HL-60/S4 treated with retinoic acid at 250 ng/mL for 4 days and 3 days (cell line): ENCODE data around the gene ATXN1.
"Not testable (repeated sequence)": the region's sequence is repeated elsewhere in the genome, so short reads cannot be mapped to it uniquely, and the experiment has no call there.

ENCODE experiments used
- in situ Hi-C: fragments of 300-500 bp; cut with MboI; formaldehyde crosslinking; loops from 2 replicates; pipeline ENCODE4 v1.7.0; 2022; ENCODE audit warnings: low sequenced_read_pairs

Gene ATXN1

DNA sequence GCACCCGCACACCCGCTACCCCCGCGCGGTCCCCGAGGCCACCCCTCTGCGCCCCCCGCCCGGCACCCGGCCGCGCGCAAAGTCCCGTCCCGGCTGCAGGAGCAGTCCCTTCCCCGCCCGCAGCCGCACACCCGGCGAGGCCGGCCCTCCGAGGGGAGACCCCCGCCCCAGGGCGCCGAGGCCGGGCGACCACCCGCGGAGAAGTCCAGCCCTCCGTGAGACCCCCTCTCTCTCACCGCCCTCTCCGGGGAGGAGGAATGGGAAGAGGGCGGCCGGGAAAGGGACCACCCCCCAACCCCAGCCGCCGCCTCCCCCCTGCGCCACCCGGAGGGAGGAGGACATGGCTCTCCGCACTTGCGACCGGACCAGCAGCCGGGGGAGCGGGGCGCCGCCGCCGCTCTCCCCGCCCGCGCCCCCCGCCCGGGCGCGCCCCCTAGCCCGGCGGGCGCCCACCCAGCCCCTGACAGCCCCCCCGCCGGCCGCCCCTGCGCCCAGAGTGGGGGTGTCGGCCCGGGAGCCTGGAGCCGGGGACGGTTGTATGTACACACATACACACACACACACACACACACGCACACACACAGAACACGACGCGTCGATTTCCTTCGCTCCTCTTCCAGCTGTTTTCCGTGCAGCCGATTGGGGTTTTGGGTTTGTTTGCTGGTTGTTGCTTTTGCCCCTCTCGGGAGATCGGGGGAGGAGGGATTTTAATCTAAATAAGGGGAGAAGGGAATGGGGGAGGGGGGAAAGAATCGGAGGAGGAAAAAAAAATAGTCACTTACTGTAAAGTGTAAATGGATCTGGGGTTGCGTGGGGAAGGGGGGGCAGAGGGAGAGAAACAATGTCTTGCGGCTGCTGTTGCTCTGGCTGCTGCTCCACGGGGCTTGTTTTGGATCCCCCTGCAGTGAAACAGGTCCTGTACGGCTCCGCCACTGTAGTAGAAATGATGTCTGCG lies at the start of gene ATXN1:
Gene ATXN1, minus strand, starts transcription at position 945 of the 955 bp plus-strand sequence.
- in situ Hi-C loops: loop anchor here (25.0 kb wide), 2 partner anchors 248 to 423 kb away; no protein-coding TSS in a partner anchor

DNA sequence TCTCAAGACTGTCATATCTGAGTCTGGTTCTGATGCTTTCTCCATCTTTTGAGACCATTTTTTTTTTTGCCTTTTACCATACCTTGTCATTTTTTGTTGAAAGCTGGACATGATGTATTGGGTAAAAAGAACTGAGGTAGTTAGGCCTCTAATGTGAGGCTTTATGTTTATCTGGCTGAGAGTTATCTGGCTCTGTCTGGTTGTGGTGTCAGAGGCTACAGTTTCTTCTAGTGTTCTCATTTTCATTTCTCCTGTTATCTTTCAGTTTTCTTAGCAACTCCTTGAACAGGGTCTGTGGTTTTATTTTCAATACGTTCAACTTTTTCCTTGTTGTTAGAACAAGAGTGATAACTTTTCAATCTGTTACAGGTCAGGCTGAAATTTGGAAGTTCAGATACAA lies 49.2 kb upstream of the ATXN1 start:
- in situ Hi-C loops: no loop called here

DNA sequence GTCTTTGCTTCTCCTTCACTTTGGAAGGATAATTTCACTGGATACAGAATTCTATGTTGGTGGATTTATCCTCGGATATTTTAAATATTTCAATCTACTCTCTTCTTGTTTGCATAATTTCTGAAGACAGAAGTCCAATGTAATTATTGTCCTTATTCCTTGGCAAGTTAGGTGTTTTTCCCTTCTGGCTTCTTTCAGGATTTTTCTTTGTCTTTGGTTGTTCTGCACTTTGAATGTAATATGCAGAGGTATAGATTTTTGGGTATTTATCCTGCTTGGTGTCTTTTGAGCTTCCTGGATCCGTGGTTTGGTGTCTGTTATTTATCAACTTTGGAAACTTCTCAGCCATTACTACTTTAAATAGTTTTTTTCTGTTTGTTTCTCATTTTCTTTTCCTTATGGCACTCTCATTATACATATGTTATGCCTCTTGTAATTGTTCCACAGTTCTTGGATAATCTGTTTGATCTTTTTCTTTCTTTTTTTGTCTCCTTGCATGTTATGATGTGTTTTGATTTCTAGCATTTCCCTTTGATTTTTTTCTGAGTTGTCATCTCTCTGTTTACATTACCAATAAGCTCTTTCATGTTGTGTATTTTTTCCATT lies 48.6 kb upstream of the ATXN1 start:
- in situ Hi-C loops: no loop called here

DNA sequence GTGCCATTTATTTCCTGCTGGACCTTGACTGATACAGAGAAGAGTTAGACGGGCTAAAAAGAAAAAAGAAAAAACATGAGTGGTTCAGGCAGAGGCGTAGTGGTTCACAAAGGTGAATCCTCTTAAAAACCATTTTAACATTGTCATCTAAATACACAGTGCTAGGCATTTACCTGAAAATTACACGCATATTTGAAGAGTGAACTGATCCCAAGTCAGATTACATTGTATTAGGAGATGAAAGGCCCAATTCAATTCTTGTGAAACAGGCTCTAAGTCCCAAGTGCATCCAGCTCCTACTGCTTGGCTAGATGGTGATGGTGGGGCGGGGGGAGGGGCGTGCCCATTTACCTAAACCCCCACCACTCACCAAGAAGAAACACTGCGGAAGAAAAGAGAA lies 46.7 kb upstream of the ATXN1 start:
- in situ Hi-C loops: no loop called here

DNA sequence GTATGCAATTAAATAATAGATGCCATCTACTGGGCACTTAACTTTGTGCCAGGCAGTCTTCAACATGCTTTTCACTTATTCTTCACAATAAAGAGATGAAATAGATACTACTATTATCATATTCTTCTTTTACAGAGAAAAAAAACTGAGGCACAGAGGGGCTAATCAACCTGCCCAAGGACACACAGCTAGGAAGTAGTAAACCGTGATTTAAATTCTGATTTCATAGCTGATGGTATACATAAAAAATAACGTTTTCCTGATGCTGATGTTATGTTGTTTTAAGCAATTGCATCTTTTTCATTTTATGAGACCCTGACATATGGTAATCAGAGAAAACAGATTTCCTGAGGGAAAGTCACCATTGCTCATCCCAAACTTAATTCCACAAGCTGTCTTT lies 45.1 kb upstream of the ATXN1 start:
- in situ Hi-C loops: no loop called here

DNA sequence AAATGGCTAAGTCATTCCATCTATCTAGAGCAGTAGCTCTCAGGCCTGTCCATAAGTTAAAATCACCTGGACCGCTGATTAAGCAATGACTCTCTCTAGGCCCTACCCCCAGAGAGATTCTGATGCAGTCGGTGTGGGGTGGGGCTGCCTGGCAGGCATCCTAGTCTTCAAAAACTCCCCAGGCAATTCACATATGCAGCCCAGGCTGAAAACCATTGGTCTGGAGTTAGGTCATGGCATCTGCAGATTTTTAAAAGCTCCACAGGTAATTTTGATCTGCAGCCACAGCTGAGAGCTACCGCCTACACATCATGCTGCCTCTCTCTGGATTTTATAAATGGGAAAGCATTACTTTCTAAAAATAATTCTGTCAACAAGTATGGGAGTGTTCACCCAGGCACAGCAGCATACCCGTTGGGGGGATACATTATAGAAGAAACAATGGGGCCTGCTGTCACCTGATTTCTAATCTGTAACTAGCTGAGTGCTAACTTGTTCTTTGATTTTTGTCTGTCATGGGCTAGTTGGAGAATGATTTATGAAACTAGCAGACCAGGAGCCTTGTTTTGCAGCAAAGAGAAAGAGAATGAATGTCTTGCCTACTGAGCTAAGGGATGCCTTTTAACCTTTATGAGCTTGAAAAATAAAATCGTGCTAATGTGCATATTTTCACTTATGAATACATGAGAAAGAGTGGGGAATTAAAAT lies 44.1 kb upstream of the ATXN1 start:
- in situ Hi-C loops: no loop called here

DNA sequence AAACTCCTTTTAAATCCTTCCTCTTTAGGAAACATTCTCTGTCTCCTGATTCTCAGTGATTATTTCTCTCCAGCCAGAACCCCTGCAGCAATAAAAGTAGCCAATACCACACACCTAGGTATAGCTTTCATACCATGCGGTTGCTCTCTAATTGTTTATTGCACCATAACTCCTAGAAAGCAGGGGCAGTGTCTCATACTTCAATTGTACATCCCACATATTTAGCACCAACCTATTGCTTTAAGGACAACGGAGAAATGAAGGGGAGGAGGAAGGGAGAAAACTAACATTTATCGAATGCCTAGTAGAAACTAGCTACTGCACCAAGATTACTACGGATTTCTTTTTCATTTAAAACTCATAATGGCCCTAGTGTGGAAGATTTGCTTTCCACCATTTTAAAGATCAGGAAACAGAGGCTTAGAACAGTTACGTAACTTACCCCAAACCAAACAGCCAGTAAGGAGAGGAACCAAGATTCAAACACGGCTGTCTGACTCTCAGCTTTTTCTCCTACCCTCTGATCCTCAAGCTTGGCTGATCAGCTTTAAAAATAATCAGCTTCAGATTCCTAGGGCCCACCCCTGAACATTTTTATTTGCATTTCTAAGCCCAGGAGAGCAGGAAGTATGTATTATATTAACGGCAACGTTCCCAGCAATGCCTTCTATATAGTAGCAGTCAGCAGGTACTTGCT lies 43.4 kb upstream of the ATXN1 start:
- in situ Hi-C loops: no loop called here

DNA sequence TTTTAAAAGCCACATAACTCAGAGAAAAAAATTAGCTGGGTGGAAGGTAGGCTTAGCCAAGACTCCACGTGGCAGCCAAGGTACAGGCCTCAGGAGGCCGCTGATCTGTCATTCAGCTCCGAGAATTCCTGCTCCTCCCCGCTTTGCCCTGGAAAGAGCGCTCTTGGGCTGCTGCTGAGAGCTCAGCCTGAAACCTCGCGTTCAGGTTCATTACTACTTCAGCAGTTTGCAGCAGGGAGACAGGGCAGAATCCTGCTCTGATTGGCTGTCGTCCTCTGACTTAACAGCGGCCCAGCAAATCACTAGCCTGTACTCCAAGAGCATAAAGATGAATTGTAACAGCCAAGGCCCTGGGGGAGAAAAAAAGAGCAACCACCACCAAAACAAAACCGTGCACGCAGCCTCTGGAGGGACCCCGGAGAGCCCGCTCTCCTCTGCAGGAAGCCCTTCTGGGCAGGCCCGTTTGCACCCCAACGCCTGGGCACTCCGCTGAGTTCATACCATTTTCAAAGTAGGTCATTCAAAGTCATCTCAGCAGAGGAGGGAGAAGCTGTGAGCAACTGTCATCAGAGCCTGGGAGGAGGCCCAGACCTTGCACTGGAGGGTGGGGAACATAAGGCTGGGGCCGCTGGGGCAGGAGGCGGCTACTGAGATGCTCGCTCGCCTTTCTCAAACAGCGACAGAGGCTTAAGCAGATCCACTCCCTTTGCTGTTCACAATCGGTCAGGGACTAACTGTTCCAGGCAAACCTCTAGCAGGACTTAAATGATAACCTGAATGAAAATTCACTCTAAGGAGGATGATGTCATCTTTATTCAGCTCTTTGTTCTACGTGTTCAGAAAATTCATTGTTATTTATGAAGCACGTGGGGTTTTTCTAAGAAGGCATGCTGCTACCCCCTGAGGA lies 42.3 kb upstream of the ATXN1 start:
- in situ Hi-C loops: no loop called here

DNA sequence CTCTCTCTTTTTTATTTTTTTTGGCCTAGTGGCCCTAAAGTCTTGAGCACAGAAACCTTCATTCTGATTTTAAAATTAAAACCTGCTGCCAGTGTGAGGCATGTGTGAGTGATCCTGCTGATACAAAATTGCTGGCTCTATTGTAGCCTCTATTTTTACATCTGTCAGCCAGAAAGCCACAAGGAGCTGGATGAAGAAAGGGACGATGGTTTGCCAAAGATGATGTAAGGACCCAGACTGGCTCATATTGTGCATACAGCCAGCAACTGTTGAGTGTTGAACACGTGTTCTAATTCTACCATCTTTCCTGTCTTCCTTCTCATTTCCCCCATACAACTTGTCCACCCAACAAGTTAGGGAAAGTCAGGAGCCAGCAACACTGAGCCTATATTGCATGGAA lies 40.8 kb upstream of the ATXN1 start:
- in situ Hi-C loops: no loop called here

DNA sequence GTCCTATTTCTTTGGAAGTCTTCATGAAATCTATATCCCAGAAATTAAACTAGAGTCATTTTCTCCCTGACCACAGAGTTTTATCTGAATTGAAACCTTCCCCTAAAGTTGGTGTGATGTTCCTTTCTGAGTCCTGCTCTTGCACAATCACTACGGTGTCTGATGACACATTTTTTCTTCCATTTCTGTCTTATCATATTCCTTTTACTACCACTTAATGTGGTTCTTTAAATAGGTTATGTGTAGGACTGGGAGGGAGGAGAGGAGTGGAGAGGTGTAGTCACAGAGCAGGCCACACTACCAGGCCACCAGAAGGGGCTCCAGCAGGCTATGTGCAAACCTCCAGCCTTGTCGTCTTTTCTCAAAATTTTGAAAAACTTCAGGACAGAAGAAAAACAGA lies 39.7 kb upstream of the ATXN1 start:
- in situ Hi-C loops: no loop called here

DNA sequence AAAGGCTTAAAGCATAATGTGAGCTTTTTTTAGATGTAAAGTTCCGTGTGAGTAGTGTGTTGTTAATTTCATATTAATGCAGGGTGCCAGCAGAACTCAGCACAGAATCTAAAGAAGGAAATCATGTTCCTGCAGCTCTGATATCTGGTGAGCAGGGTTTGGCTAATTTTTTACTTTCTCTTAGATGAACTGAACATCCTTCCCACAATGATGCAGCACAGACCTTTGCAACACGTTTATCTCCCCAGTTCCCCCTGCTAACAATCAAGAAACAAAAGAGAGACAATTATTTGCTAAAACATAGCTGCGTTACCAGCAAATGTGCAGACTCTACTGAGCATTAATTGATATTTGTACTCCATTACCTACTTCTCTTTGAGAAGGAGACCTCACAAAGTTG lies 39.1 kb upstream of the ATXN1 start:
- in situ Hi-C loops: no loop called here

DNA sequence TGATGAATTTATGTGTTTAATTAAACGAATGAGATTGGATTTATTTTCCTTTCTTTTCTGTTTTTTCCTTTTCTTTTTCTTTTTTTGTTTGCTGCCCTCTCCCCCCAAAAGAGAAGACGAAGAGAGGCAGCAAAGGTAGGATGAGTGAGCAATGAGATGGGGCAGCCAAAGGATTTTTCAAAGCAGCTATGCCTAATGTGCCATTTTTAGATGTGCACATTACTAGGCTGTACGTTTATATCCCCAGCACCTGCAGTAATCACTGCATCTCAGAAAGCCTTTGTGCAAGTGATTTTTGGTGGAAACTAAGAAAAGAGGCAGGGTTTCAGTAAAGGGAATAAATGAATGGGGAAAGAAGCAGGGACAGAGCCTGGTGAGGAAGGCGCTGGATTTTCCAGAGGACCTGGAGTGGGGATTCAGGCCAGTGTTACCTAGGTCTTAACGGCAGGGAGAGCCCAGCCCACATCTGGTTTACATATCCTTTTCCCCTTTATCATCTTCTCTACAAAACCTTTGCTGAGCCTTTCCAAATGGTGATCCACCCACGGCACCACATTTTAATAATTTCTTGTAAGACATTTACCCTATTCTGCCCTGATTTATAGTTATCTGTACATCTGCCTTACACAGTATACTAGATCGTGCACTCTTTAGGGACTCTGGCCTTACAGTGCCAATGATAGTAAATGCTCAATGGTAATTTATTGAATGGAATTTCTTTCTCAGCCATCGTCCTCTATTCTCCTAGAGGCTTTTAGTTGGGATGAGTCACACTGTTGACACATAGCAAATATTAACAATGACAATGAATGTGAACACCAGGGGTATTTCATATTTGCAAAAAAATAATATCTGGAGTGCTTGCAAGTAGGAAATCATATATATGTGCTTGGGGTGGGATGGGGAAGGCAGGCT lies 38.3 kb upstream of the ATXN1 start:
- in situ Hi-C loops: no loop called here

DNA sequence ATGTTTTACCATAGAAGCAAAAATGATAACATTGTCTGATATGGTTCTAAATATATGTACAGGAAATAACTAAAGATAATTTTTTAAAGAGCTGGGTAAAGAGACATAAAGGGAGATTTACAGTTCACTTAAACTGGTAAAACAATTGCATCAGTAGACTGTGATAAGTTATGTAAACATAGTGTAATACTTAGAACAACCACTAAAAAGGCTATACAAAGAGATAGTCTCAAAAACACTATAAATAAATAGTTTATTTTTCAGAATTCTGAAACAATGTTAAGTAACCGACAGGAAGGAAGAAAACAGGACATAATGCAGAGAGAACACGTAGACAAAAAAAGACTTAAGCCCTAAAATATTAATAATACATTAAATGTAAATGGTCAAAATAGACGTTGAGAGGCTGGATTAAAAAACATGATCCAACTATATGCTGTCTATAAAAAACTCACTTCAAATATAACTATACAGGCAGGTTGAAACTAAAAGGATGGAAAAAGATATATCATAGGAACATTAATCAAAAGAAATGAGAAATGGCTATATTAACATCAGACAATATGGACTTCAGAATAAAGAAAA lies 32.7 kb upstream of the ATXN1 start:
- in situ Hi-C loops: no loop called here

DNA sequence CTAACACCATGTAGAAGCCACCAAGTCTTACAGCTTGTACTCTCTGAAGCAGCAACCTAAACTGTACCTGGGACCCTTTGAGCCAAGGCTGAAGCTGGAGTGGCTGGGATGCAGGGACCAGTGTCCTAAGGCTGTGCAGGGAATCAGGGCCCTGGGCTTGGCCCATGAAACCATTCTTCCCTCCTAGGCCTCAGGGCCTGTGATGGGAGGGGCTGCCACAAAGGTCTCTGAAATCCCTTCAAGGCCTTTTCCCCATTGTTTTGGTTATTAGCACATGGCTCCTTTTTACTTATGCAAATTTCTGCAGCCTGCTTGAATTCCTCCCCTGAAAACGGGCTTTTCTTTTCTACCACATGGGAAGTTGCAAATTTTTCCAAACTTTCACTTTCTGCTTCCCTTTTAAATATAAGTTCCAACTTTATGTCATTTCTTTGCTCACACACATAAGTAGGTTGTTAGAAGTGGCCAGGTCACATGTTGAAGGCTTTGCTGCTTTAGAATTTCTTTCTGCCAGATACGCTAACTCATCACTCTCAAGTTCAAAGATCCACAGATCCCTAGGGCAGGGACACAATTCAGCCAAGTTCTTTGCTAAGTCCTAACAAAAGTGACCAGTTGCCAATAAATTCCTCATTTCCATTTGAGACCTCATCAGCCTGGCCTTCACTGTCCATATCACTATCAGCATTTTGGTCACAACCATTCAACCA lies 28.2 kb upstream of the ATXN1 start:
- in situ Hi-C loops: no loop called here

DNA sequence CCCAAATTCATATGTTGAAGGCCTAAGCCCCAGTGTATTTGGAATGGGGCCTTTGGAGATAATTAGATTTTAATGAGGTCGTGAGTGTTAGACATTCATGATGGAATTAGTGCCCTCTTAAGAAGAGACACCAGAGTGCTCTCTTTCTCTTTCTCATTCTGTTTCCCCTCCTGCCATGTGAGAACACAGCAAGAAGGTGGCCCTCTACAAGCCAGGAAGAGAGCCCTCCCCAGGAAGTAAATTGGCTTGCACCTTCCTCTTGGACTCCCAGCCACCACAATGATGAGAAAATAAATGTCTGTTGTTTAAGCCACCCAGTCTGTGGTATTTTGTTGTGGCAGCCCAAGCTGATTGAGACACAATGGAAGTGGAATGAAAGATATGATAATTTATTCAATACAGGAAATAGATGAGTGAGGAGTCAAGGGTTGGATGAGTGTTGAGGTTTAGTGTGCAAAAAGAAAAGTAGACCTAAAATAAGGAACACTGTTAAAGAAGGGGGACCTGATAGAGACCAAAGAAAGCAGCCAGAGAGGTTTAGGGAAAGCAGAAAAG lies 25.9 kb upstream of the ATXN1 start:
- in situ Hi-C loops: no loop called here

DNA sequence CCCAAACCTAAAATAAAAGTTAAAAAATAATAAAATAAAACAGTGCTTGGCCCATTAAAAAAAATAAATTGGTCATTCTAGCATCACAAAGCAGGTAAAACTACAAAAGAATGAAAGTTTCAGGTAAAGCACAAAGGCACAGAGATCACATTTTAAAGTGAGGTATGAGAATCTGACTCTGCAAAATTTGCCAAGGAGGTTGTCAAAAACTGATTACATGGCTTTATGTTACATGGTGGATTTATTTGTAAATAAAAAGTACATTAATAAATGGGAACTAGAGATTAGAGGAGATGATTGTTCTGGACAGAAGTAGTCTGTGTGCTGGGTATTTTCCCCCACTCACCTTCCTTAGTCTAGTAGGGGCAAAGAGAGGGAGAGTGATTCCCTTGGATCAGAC lies 24.2 kb upstream of the ATXN1 start:
- in situ Hi-C loops: no loop called here

DNA sequence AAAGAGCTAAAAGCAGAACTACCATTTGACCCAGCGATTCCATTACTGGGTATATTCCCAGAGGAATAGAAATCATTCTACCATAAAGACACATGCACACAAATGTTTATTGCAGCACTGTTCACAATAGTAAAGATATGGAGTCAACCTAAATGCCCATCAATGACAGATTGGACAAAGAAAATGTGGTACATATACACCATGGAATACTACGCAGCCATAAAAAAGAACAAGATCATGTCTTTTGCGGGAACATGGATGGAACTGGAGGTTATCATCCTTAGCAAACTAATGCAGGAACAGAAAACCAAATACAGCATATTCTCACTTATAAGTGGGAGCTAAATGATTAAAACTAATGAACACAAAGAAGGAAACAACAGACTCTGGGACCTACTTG lies 23.7 kb upstream of the ATXN1 start:
- in situ Hi-C loops: not testable (repeated sequence)
